ENCODE results near the gene TMF1. TPM values are rescaled to one million over a fixed set of nuclear protein-coding genes. Genes with fewer than 3 reads are reported as not detected.

Gene TMF1
- 10 to 100 TPM in 11 of 12 donors, not detected in 1; 23.8 to 36.7 (median 28.0) TPM for polyA plus RNA-seq (ENCODE audit: insufficient read length in 12 of 12)
- long read RNA-seq, donor 1, partial matches to known transcripts, result 43 of 43 reads
- long read RNA-seq, donor 1, other reads (novel, unspliced or antisense), result 0 of 43 reads
- long read RNA-seq, donor 2, result 0 reads
- long read RNA-seq, donor 3, result 0 reads
- long read RNA-seq, donor 4, result 0 reads
- long read RNA-seq, donor 5, partial matches to known transcripts, result 514 of 528 reads
- long read RNA-seq, donor 5, other reads (novel, unspliced or antisense), result 14 of 528 reads
- long read RNA-seq, donor 6, partial matches to known transcripts, result 5 of 6 reads
- long read RNA-seq, donor 6, other reads (novel, unspliced or antisense), result 0 of 6 reads
- long read RNA-seq, donor 7, result 0 reads
- long read RNA-seq, donor 8, full-length matches to known transcripts, result 1 of 12 reads
- long read RNA-seq, donor 8, partial matches to known transcripts, result 11 of 12 reads
- long read RNA-seq, donor 8, other reads (novel, unspliced or antisense), result 0 of 12 reads
- long read RNA-seq, donor 9, full-length matches to known transcripts, result 2 of 7 reads
- long read RNA-seq, donor 9, partial matches to known transcripts, result 5 of 7 reads
- long read RNA-seq, donor 9, other reads (novel, unspliced or antisense), result 0 of 7 reads
- long read RNA-seq, donor 10, full-length matches to known transcripts, result 1 of 12 reads
- long read RNA-seq, donor 10, partial matches to known transcripts, result 11 of 12 reads
- long read RNA-seq, donor 10, other reads (novel, unspliced or antisense), result 0 of 12 reads
- long read RNA-seq, donor 11, full-length matches to known transcripts, result 2 of 2 reads
- long read RNA-seq, donor 11, partial matches to known transcripts, result 0 of 2 reads
- long read RNA-seq, donor 11, other reads (novel, unspliced or antisense), result 0 of 2 reads

DNA sequence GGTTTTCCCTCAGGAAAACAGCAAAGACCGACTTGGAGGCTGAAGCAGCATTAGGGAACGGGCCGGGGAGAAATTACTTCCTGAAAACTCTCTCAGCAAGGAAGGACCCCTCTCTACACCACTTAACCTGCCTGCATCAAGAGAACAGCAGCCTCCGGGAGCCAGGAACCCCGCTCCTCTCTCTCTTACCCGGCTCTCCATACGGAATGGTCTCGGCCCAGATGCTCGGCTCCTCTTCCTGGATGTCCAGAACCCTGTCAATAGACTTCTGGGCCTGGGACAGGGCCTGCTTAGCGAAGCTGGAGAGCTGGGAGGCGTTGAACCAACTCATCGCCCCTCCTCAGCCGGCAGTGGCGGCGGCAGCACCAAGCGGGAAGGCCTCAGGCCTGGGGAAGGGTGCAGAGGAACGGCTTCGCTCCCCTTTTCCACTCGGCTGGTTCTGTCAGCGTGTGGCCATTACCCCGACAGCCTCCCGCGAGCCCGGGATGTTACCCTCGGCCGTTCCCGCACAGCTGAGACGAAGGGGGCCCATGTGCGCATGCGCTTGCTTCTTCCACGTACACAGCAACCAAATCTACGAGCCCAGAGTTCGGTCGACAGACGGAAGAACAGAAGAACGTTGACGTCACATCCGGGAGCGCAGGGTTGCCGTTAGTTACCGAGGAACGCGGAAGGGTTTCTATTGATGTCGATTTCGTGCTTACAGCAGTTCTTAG lies at the start of gene TMF1:
TSS of gene TMF1 (minus strand) at position 578 of the 716 bp plus-strand sequence. CDS start at position 331, 247 bp downstream.
- DNase-seq, result peak; percentile 99

DNA sequence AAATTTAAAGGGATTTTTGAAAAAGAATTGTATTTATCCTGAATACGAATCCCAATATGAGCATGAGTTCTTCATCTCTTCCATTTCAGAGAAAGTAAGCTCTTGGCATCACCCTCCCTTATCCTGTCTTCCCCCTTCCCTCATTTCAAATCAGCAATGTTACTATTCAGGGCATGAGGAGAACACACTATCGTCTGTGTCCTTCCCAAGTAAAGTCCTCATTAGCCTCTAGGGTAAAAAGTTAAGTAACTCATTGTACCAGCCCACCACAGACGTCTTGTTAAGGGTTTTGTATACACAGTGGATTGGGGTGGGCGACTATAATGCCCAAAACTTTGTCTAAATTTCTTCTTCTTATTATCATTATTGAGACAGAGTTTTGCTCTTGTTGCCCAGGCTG lies 47.4 kb upstream of the TMF1 start:
- DNase-seq, result no peak

DNA sequence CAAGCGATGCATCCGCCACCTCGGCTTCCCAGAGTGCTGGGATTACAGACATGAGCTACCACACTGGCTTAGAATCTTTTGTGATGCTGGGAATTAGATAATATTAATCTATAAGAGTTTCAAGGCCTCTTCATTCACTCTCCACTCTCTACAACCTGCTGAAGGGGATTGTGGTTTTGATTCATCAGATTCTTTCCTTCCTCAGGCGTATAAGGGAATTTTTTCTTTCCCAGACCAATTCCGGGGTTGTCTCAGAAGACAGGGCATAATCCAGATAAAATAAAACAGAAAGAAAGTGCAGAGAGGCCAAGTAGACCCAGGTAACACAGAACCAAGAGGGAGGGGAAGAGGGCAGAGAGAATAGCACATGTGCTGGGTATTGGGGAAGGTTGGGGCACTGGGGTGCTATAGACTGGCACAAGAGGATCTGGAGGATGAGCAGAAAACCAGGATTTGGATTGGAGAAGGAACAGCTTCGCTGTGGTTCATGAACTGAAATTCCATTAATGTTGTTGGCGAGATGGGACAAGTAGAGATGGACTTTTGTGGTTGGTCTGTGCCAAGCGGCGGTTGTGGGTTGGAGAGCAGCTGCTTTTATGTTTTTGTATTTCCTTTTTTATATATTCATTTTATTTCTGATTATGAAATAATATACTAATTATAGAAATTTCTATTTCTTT lies 45.4 kb upstream of the TMF1 start:
- no peak for DNase-seq

GRCh38 chr3:69096299-69096698 lies 44.2 kb upstream of the TMF1 start:
- no peak for DNase-seq

DNA sequence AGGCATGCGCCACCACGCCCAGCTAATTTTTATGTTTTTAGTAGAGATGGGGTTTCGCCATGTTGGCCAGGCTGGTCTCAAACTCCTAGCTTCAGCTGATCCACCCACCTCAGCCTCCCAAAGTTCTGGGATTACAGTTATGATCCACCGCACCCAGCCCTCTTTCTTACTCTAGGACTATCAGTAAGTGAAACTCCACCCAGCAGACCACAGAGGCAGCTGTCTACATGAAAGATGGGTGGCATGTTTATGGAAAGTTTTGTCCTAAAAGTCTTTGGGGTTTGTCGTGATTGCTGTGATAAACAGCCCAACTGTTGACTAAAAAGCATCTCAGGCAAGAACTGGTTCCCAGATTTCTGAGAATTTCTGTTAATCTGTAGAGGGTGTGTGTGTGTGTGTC lies 43.5 kb upstream of the TMF1 start:
- DNase-seq, result no peak

DNA sequence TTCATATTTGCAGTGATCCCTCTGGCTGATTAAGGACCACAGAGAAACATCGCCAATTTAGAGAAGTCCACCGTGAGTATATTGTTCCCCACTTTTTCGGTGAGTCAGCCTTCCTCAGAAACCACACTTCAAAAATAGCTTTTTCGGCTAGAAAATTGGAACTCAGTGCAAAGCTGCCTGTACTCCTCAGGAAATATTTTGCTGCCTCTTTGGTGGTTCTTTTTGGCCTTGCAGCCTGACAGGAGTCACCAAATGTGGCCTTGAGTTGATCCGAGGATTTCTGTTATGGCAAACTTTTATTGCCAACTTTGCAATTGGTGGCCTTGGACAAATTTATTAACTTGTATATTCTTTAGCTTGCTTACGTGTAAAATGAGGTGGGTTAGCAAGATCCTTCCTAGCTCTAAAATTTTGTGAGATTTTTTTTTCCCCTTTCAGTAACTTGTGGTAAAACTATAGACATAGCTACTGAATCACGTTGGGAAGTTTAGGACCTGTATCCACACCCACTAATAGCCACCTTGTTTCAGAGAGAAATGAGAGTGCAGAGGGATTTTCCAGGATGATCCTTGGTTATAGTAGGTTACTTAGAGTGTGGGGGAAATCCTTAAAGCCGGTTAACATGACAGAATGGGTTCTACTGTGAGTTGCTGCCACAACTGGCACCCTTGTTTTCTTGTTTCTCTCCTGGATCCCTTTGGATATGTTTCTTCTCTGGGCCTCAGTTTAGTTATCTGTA lies 42.5 kb upstream of the TMF1 start:
- DNase-seq, result no peak

- DNase-seq, result no peak
Measured at GRCh38 chr3:69092030-69092516, 39.9 kb upstream of the TMF1 start.

DNA sequence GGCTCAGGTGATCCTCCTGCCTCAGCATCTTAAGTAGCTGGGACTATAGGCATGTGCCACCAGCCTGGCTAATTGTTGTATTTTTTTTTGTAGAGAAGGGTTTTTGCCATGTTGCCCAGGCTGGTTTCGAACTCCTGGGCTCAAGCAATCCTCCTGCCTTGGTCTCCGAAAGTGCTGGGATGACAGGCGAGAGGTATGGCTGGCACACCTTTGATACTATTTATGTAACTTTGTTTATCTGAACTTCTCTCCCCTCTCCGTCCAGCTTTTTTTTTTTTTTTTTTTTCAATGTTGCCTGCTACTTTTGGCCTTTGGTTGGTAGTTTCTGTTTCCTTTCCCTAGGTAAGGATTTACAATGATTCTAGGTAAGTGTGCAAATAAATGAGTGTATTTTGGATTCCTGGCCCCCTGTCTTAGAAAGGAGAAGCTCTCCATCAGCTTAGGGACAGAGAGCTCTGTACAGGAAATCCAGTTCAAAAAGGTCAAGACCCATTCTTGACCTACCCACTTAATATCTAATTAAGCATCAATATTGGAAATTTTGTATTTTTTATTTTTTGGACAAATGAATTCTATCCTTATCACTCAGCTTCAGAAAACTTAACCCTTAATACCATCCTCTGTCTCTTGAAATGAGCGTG lies 39.4 kb upstream of the TMF1 start:
- DNase-seq, result no peak

- no peak for DNase-seq
Measured at GRCh38 chr3:69090021-69090420, 37.9 kb upstream of the TMF1 start.

GRCh38 chr3:69088063-69088462 lies 35.9 kb upstream of the TMF1 start:
- no peak for DNase-seq

DNA sequence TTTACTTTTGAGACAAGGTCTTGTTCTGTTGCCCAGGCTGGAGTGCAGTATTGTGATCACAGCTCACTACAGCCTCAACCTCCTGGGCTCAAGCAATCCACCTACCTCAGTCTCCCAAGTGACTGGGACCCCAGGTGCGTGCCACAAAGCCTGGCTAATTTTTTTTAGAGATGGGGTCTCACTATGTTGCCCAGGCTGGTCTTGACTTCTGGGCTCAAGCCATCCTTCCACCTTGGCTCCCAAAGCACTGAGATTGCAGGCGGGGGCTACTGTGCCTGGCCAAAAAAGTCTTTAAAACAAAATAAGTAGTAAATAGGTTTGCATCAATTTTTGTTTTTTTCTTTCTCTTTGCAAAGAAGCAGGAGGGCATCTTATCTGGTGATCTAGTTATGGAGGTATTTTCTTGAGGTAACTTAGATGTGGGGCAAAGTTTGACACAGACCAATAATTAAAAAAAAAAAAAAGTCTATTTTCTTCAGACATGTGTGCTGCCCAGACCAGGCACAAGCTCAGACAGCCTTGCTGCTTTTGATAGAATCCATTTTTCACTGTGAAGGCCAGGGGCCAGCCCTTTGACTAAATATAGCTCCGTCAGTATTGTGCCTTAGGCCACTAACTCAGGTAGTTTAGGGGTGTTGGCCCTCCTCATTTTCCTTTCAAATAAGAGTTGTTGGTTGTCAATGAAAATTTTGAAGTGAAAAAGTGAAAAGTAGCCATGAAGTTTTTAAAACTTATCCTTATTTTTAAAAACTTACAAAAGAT lies 35.1 kb upstream of the TMF1 start:
- no peak for DNase-seq

DNA sequence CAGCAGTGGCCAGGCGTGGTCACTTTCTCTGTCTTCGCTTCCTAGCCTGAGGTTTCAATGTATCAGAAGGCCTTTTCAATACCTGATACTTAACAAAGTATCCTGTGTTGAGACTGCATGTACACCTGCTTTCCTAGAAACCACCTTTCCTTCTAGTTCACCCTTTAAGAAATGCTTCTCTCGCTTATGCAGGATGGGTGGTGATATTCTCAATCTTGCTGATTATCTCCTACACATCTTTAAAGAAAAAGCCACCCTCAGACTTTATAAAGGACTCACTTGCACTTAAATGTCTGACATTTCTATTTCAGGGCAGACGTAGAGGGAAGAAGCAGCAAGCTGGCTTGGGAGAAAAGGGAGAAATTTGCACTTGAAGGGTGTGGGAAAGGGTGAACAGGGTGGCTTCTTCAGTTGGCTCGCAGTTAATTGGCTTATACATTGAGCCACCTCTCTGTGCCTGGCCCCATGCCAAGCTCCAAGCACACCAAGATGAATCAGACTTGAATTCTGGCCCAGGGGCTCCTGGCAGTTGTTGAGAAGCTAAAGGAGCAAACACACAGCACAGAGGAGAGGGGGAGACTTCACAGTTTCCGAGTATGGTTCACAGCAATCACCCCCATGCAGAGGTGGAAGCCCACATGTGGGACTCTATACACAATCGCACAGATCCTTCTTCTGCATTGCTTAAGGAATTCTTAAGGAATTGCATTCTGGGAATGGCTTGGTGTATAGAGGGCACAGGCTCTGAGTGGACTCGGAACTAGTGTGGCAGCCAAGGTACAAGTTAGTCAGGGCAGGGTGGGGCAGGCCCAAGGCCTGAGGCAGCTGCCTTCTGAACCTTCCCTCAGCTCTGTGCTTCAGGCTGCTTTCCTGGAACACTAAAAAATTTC lies 33.9 kb upstream of the TMF1 start:
- peak; percentile 68 for DNase-seq

DNA sequence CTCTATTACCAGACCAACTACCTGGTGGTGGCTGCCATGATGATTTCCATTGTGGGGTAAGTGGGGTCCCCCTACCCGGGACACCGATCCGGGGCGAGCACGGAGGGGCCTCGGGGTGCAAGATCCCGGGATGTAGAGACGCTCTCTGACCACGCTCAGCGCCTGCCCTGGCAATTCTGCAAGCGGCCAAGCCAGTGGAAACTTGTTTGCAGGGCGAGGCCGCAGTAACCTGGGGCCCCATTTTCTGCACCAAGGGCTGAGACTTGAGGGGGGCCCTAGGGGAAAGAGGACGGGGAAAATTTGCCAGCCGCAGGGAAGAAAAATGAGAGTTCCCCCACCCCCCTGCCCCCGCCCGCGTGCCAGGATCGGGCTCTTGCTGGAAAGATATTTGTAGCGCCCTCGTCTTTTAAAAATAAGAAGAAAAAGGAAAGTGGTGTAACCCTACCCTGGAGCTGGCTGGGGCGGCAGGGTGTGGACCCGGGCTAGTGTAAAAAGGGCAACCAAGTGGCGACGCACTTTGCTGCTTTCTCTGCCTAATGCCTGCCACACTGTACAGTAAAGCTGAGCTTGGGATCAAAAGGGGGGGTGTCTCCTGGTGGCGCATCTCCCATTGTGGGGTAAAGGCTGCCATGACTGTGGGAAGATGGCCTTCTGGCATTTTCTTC lies 33.2 kb upstream of the TMF1 start:
- no peak for DNase-seq

DNA sequence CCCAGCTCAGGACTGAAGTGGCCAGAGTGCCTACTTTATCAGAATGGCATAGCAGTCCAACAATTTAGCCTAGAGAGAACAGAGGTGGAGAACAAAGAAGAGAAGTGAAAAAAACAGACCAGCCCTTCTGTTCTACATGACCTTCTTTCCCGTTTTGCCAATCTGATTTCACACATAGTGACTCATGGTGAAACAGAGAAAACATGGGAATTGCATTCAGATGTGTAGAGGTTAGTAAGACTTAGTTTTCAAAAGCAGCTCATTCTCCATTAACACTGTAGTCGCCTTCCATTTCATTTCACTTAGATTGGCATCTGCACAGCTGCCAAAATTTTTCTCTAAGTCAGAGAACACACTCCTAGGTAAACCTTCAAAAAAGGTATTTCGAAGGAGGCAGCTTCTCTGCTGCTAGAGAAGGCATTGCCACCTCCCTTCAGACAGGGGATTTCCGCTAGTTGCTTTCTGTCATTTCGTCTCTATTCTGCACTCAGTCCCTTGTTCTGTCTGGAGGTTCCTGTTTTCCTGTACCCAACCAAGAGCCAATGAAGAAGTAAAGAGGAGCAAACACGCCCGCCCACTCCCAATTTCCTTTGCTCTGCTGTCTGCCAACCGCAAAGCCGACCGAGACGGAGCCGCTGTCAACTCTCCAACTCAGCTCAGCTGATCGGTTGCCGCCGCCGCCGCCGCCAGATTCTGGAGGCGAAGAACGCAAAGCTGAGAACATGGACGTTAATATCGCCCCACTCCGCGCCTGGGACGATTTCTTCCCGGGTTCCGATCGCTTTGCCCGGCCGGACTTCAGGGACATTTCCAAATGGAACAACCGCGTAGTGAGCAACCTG lies 32.4 kb upstream of the TMF1 start, which contains the start of gene ARL6IP5:
TSS of gene ARL6IP5 (plus strand) at position 612 of the 842 bp plus-strand sequence. CDS start at position 723, 111 bp downstream.
- DNase-seq, result peak; percentile 96

GRCh38 chr3:69082805-69083204 lies 30.7 kb upstream of the TMF1 start:
- DNase-seq, result no peak

DNA sequence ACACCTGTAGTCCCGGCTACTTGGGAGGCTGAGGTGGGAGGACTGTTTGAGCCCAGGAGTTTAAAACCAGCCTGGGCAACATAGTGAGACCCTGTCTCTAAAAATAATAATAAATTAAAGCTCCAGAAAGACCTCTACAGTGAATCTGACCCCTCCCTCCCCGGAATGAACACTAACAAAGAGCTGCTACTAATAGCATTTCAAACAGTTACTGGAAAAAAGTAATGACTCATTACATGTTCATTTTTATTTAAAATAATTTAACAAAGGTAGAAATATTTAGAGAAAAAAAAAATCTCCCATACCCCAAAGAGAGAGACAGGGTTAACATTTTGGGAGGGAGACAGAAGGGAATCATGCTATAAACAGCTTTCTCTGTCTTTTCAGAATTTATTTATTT lies 30.2 kb upstream of the TMF1 start:
- DNase-seq, result no peak
